Liver (tissue), 9 donors: Measurements from ENCODE around the gene SRRM3. TPM values are rescaled to one million over a fixed set of nuclear protein-coding genes. Genes with fewer than 3 reads are reported as not detected.

Source experiments
- DNase-seq: peaks from one replicate; pipeline ENCODE4 v3.0.0-alpha.2; 2017; ENCODE audit warnings: low spot score
- H3K27ac ChIP-seq, 2 donors: one replicate each; pipeline ENCODE4 v1.7.0; 2013; ENCODE audit warnings: inconsistent platforms in 2 of 2, low read length in 2 of 2, control low read depth in 1 of 2, low read depth in 1 of 2, mild to moderate bottlenecking in 1 of 2
- H3K27me3 ChIP-seq, 4 donors: one replicate each; pipeline versions ENCODE4 v1.6.1 to v1.7.0; 2013; ENCODE audit warnings: low read length in 3 of 4, inconsistent platforms in 1 of 4, mild to moderate bottlenecking in 1 of 4, moderate library complexity in 1 of 4; ENCODE audit not compliant: control insufficient read depth in 4 of 4, insufficient read depth in 4 of 4
- H3K36me3 ChIP-seq, 4 donors: one replicate each; pipeline versions ENCODE4 v1.6.1 to v1.7.0; 2013; ENCODE audit warnings: low read length in 3 of 4, mild to moderate bottlenecking in 3 of 4, low read depth in 1 of 4, moderate library complexity in 1 of 4; ENCODE audit not compliant: control insufficient read depth in 4 of 4, insufficient read depth in 3 of 4
- H3K4me1 ChIP-seq, 4 donors: one replicate each; pipeline versions ENCODE4 v1.6.1 to v1.7.0; 2013; ENCODE audit warnings: low read length in 3 of 4, mild to moderate bottlenecking in 3 of 4, moderate library complexity in 1 of 4; ENCODE audit not compliant: control insufficient read depth in 4 of 4, insufficient read depth in 4 of 4
- H3K4me3 ChIP-seq, 3 donors: one replicate each; pipeline versions ENCODE4 v1.6.1 to v1.7.0; 2013; ENCODE audit warnings: low read length in 3 of 3, control low read depth in 1 of 3, low read depth in 1 of 3, mild to moderate bottlenecking in 1 of 3
- H3K9ac ChIP-seq, 2 donors: one replicate each; pipeline ENCODE4 v1.7.0; 2013; ENCODE audit warnings: low read length in 2 of 2, mild to moderate bottlenecking in 2 of 2, moderate library complexity in 2 of 2, control low read depth in 1 of 2, low read depth in 1 of 2
- H3K9me3 ChIP-seq, 4 donors: one replicate each; pipeline versions ENCODE4 v1.6.1 to v1.7.0; 2013; ENCODE audit warnings: low read length in 3 of 4; ENCODE audit not compliant: control insufficient read depth in 4 of 4
- ATF3 ChIP-seq: IDR thresholded peaks from 2 replicates; pipeline ENCODE4 v1.6.1; 2016; ENCODE audit warnings: antibody characterized with exemption
- CTCF ChIP-seq: fragments of 150-350 bp; IDR thresholded peaks from 2 replicates; pipeline ENCODE4 v1.5.1; 2017; ENCODE audit warnings: improper control_type of control experiment, low read depth, low read length; ENCODE audit not compliant: missing input control
- EGR1 ChIP-seq, 2 donors: IDR thresholded peaks; 2 replicates each; pipeline ENCODE4 v1.6.1; 2016 to 2018; ENCODE audit warnings: antibody characterized with exemption in 2 of 2, low read depth in 2 of 2
- FOXA1 ChIP-seq: IDR thresholded peaks from 2 replicates; pipeline ENCODE4 v1.6.1; 2016; ENCODE audit warnings: antibody characterized with exemption
- FOXA2 ChIP-seq: IDR thresholded peaks from 2 replicates; pipeline ENCODE4 v1.6.1; 2016; ENCODE audit warnings: antibody characterized with exemption
- GABPA ChIP-seq, 2 donors: IDR thresholded peaks in 1 of 2; conservative IDR thresholded peaks in 1 of 2; 2 replicates each; pipeline ENCODE4 v1.6.1; 2016; ENCODE audit warnings: antibody characterized with exemption in 2 of 2, mild to moderate bottlenecking in 1 of 2, moderate library complexity in 1 of 2
- HNF4A ChIP-seq, 2 donors: conservative IDR thresholded peaks; 2 replicates each; pipeline ENCODE4 v1.6.1; 2016; ENCODE audit warnings: antibody characterized with exemption in 2 of 2, mild to moderate bottlenecking in 2 of 2
- HNF4G ChIP-seq: IDR thresholded peaks from 2 replicates; pipeline ENCODE4 v1.6.1; 2016; ENCODE audit warnings: antibody characterized with exemption
- JUND ChIP-seq, 2 donors: IDR thresholded peaks; 2 replicates each; pipeline ENCODE4 v1.6.1; 2016; ENCODE audit warnings: antibody characterized with exemption in 2 of 2
- MAX ChIP-seq: IDR thresholded peaks from 2 replicates; pipeline ENCODE4 v1.6.1; 2016; ENCODE audit warnings: antibody characterized with exemption
- NR2F2 ChIP-seq: IDR thresholded peaks from 2 replicates; pipeline ENCODE4 v1.6.1; 2016; ENCODE audit warnings: antibody characterized with exemption
- RAD21 ChIP-seq, 2 donors: IDR thresholded peaks; 2 replicates each; pipeline ENCODE4 v1.6.1; 2016; ENCODE audit warnings: antibody characterized with exemption in 2 of 2, mild to moderate bottlenecking in 2 of 2
- REST ChIP-seq: IDR thresholded peaks from 2 replicates; pipeline ENCODE4 v1.6.1; 2016; ENCODE audit warnings: antibody characterized with exemption, mild to moderate bottlenecking
- RXRA ChIP-seq, 2 donors: IDR thresholded peaks; 2 replicates each; pipeline ENCODE4 v1.6.1; 2017 to 2018; ENCODE audit warnings: antibody characterized with exemption in 2 of 2, mild to moderate bottlenecking in 1 of 2
- SP1 ChIP-seq: IDR thresholded peaks from 2 replicates; pipeline ENCODE4 v1.6.1; 2018; ENCODE audit warnings: antibody characterized with exemption, mild to moderate bottlenecking
- TAF1 ChIP-seq: conservative IDR thresholded peaks from 2 replicates; pipeline ENCODE4 v1.6.1; 2016; ENCODE audit warnings: antibody characterized with exemption, mild to moderate bottlenecking
- YY1 ChIP-seq: IDR thresholded peaks from 2 replicates; pipeline ENCODE4 v1.6.1; 2016; ENCODE audit warnings: antibody characterized with exemption, mild to moderate bottlenecking
- ZBTB33 ChIP-seq: IDR thresholded peaks from 2 replicates; pipeline ENCODE4 v1.6.1; 2016; ENCODE audit warnings: antibody characterized with exemption
- WGBS: extraction: QIAGEN DNeasy Blood & Tissue Kit; methylation state at CpG from one replicate; pipeline ENCODE4 v1.1.7; 2013; 5-methylcytosine and 5-hydroxymethylcytosine counted together
- polyA plus RNA-seq, 2 donors: library from polyadenylated mRNA; stranded (reverse) in 1 of 2; unstranded in 1 of 2; fragments of 200-250 nt in 1 of 2; fragments of >200 nt in 1 of 2; fragmentation: Nextera tagmentation in 1 of 2; extraction: Ambion mirVana in 1 of 2; gene quantifications; one replicate each; pipeline versions ENCODE4 v1.2.1 to v1.2.3, GENCODE V29; 2013 to 2015
- total RNA-seq, 2 donors: library from RNA; depleted of rRNA; stranded (reverse); fragments of >200 nt; gene quantifications; one replicate each; pipeline ENCODE4 v1.2.3, GENCODE V29; 2014
- donor health status: healthy.
- donor health status: healthy.
- donor health status: healthy.
- donor health status: healthy.
- donor health status: healthy.

SRRM3 gene
- total and polyA plus RNA-seq, 4 donors = 0.08 to 0.16 TPM; not detected in 2

GRCh38 chr7:76209310-76209709, 7.6 kb downstream of the SRRM3 start:
- Histone ChIP-seq H3K27ac (no peak overlapping the region), H3K27me3 (no peaks in the 10 kb centered on the region), H3K4me1 (no peaks in the 10 kb centered on the region), H3K9ac (no peak overlapping the region), H3K36me3 (no peaks in the 10 kb centered on the region), H3K9me3 (no peaks in the 10 kb centered on the region), H3K4me3 (no peak overlapping the region)
- TF ChIP-seq HNF4G (no peak), SP1 (no peak), GABPA (IDR thresholded peaks at IDR 0.05 in 1 of 2, conservative IDR thresholded peaks at IDR 0.05 in 1 of 2) (no peak), CTCF (no peak), RAD21 (IDR thresholded peaks at IDR 0.05) (no peak), EGR1 (IDR thresholded peaks at IDR 0.05; ENCODE audit: low read depth in 2 of 2) (no peak), RXRA (IDR thresholded peaks at IDR 0.05) (no peak), TAF1 (no peak), JUND (IDR thresholded peaks at IDR 0.05) (no peak), REST (no peak), MAX (no peak), YY1 (no peak), FOXA1 (no peak), ZBTB33 (no peak), HNF4A (conservative IDR thresholded peaks at IDR 0.05) (no peak), NR2F2 (no peak), FOXA2 (no peak)
- 23% methylated on average over 1 of the region's 1 CpG for WGBS
- no peak for DNase-seq

- Histone ChIP-seq H3K4me3 (no peak overlapping the region), H3K27ac (no peak overlapping the region)
- no peak for DNase-seq
These were observed 9.5 kb downstream of the SRRM3 start for GRCh38 chr7:76211216-76211615.

More at GRCh38 chr7:76211216-76211615, 9.5 kb downstream of the SRRM3 start:
- no peak overlapping the region for H3K9ac ChIP-seq
- no peaks in the 10 kb centered on the region for H3K27me3 ChIP-seq
- H3K36me3 ChIP-seq = no peaks in the 10 kb centered on the region
- WGBS = 70% methylated on average over 11 of the region's 11 CpGs
- TF ChIP-seq HNF4G (no peak), RAD21 (IDR thresholded peaks at IDR 0.05) (no peak), GABPA (IDR thresholded peaks at IDR 0.05 in 1 of 2, conservative IDR thresholded peaks at IDR 0.05 in 1 of 2) (no peak), HNF4A (conservative IDR thresholded peaks at IDR 0.05) (no peak), NR2F2 (no peak), RXRA (IDR thresholded peaks at IDR 0.05) (no peak), ZBTB33 (no peak), JUND (IDR thresholded peaks at IDR 0.05) (no peak), YY1 (no peak), FOXA1 (no peak), ATF3 (no peak), MAX (no peak)
- H3K9me3 ChIP-seq = no peaks in the 10 kb centered on the region
- no peaks in the 10 kb centered on the region for H3K4me1 ChIP-seq
